Vagina (tissue), 2 donors: ENCODE results near the gene HCK. TPM values are rescaled to one million over a fixed set of nuclear protein-coding genes. Genes with fewer than 3 reads are reported as not detected.

Source experiments
- DNase-seq, 2 donors: peaks; one replicate each; pipeline ENCODE4 v3.0.0-alpha.2; 2017; ENCODE audit errors: extremely low spot score in 2 of 2
- H3K27ac ChIP-seq: fragments of 200-600 bp; sonication (generic); one replicate; pipeline ENCODE4 v1.5.1; 2019
- H3K27me3 ChIP-seq: fragments of 200-600 bp; sonication (generic); one replicate; pipeline ENCODE4 v1.5.1; 2019
- H3K36me3 ChIP-seq, 2 donors: fragments of 200-600 bp; sonication (generic); one replicate each; pipeline ENCODE4 v1.5.1; 2017 to 2019
- H3K4me1 ChIP-seq: fragments of 200-600 bp; sonication (generic); one replicate; pipeline ENCODE4 v1.5.1; 2019
- H3K4me3 ChIP-seq, 2 donors: fragments of 200-600 bp; sonication (generic); 1 replicate in 1 of 2; 2 replicates in 1 of 2; pipeline ENCODE4 v1.5.1; 2016 to 2019
- H3K9me3 ChIP-seq: fragments of 200-600 bp; sonication (generic); one replicate; pipeline ENCODE4 v1.5.1; 2019
- POLR2A ChIP-seq, 2 donors: fragments of 450-650 bp; IDR thresholded peaks; one replicate each; pipeline ENCODE4 v1.6.1; 2017; ENCODE audit warnings: antibody characterized with exemption in 2 of 2, mild to moderate bottlenecking in 2 of 2, moderate library complexity in 2 of 2
- POLR2AphosphoS5 ChIP-seq, 2 donors: sonication (generic); formaldehyde crosslinking; IDR thresholded peaks; one replicate each; pipeline ENCODE4 v1.9.0; 2017; ENCODE audit warnings: antibody characterized with exemption in 2 of 2, mild to moderate bottlenecking in 2 of 2, low read depth in 1 of 2; ENCODE audit not compliant: insufficient read depth in 1 of 2
- intact Hi-C: fragments of 100-400 bp; cut with DNase I; formaldehyde crosslinking; loops from one replicate; pipeline ENCODE4 v1.15.1; 2023
- small RNA-seq: library from RNA; depleted of rRNA; stranded (forward); fragments of <200 nt; gene quantifications from one replicate; pipeline ENCODE3, GENCODE V24; 2016
- total RNA-seq: library from RNA; depleted of rRNA; stranded (reverse); fragments of >200 nt; gene quantifications from one replicate; pipeline ENCODE4 v1.2.3, GENCODE V29; 2016
- TF ChIP-seq, protein P1 (sequence below), 3 experiments: fragments of 450-650 bp in 2 of 3; fragments of 200-600 bp in 1 of 3; sonication (generic) in 1 of 3; IDR thresholded peaks; one replicate each; pipeline ENCODE4 v1.5.1; 2017 to 2019; ENCODE audit warnings: antibody characterized with exemption in 3 of 3, mild to moderate bottlenecking in 2 of 3, moderate library complexity in 2 of 3

The HCK gene
- total RNA-seq, 1 donor from 2014 or later = 10.1 TPM

DNA sequence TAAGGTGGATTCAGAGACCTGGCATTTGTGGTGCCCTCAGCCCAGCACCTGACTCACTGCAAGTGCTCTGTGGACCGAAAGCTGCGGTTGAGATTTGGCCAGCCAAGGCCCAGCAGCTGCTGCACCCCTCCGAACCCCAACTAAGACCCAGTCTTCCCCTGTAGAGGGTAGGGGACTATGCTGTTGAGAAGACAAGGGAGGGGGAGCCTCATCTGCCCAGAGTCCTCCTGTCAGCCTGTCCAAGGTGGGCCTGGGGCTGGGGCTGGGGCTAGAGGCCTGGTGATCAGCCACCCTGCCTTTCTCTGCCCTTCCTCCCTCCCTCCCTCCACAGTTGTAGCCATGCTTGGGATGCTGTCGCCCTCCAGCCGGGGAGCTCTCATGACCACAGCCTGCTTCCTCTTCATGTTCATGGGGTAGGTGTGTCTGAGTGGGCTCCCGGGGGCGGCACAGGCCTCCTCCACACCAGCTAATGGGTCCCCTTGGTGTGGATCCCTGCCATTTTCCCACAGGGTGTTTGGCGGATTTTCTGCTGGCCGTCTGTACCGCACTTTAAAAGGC is 98.3 kb downstream of the HCK start:
- peaks cover 0 to 87% of the 10 kb centered on the region in 2 donors for H3K36me3 ChIP-seq

More for the DNA sequence above, 98.3 kb downstream of the HCK start:
- H3K9me3 ChIP-seq = no peaks in the 10 kb centered on the region
- no peak overlapping the region for H3K27ac ChIP-seq
- no peak for DNase-seq
- no peak overlapping the region for H3K4me3 ChIP-seq
- no peaks in the 10 kb centered on the region for H3K27me3 ChIP-seq
- TF ChIP-seq, protein P1, sequence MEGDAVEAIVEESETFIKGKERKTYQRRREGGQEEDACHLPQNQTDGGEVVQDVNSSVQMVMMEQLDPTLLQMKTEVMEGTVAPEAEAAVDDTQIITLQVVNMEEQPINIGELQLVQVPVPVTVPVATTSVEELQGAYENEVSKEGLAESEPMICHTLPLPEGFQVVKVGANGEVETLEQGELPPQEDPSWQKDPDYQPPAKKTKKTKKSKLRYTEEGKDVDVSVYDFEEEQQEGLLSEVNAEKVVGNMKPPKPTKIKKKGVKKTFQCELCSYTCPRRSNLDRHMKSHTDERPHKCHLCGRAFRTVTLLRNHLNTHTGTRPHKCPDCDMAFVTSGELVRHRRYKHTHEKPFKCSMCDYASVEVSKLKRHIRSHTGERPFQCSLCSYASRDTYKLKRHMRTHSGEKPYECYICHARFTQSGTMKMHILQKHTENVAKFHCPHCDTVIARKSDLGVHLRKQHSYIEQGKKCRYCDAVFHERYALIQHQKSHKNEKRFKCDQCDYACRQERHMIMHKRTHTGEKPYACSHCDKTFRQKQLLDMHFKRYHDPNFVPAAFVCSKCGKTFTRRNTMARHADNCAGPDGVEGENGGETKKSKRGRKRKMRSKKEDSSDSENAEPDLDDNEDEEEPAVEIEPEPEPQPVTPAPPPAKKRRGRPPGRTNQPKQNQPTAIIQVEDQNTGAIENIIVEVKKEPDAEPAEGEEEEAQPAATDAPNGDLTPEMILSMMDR (IDR thresholded peaks at IDR 0.05) = no peak
- TF ChIP-seq POLR2A (IDR thresholded peaks at IDR 0.05) (no peak), POLR2AphosphoS5 (IDR thresholded peaks at IDR 0.05; ENCODE audit: insufficient read depth in 1 of 2, low read depth in 1 of 2) (no peak)
- peaks cover 9% of the 10 kb centered on the region for H3K4me1 ChIP-seq
- intact Hi-C loops = loop anchor here (10.0 kb wide), 1 partner anchor 1044 kb away; no protein-coding TSS in a partner anchor

Small RNAs within 50 kb of the gene (small RNA-seq; reads per million reads assigned to genes)
- gene RNA5SP481 (0.43 reads per million), gene RNA5SP482 (not detected)

Other genes starting within 250 kb of the HCK start
- not detected for gene MYLK2, start 232.9 kb upstream of the HCK start, total RNA-seq
- not detected for gene FOXS1, start 206.6 kb upstream of the HCK start, total RNA-seq
- gene DUSP15, start 181.7 kb upstream of the HCK start, total RNA-seq = 2.5 TPM
- not detected for gene TTLL9, start 181.6 kb upstream of the HCK start, total RNA-seq
- 5.9 TPM for gene PDRG1, start 100.2 kb upstream of the HCK start, total RNA-seq
- gene XKR7, start 84.1 kb upstream of the HCK start, total RNA-seq = not detected
- gene CCM2L, start 41.8 kb upstream of the HCK start, total RNA-seq = 8.6 TPM
- 32.2 TPM for gene TM9SF4, start 57.5 kb downstream of the HCK start, total RNA-seq
- 8.3 TPM for gene PLAGL2, start 155.5 kb downstream of the HCK start, total RNA-seq
- 27.7 TPM for gene POFUT1, start 155.6 kb downstream of the HCK start, total RNA-seq
- gene KIF3B, start 225.4 kb downstream of the HCK start, total RNA-seq = 16.2 TPM